ENCODE measurements around the gene FCRL2. TPM values are rescaled to one million over a fixed set of nuclear protein-coding genes. Genes with fewer than 3 reads are reported as not detected.

FCRL2 gene
- polyA plus RNA-seq, 3 donors: 0.11 TPM; not detected in 2

Other genes with a start within 250 kb of the FCRL2 start
- under 1 TPM; 0.05 to 0.13 (median 0.09) TPM for gene FCRL5, start 224.6 kb downstream of the FCRL2 start, polyA plus RNA-seq (ENCODE audit: insufficient read length in 3 of 3)
- gene FCRL4, start 179.0 kb downstream of the FCRL2 start, polyA plus RNA-seq (ENCODE audit: insufficient read length in 3 of 3): not detected
- gene FCRL3, start 76.4 kb downstream of the FCRL2 start, polyA plus RNA-seq (ENCODE audit: insufficient read length in 3 of 3): under 1 TPM in 1 of 3 donors, not detected in 2; 0.16 TPM
- under 1 TPM; 0.09 to 0.15 (median 0.12) TPM for gene FCRL1, start 43.0 kb upstream of the FCRL2 start, polyA plus RNA-seq (ENCODE audit: insufficient read length in 3 of 3)
- not detected for gene CD5L, start 64.7 kb upstream of the FCRL2 start, polyA plus RNA-seq (ENCODE audit: insufficient read length in 3 of 3)
- gene KIRREL1, start 216.5 kb upstream of the FCRL2 start, polyA plus RNA-seq (ENCODE audit: insufficient read length in 3 of 3): 100 to 1,000 TPM; 185 to 203 (median 200) TPM

Measured in renal pelvis (tissue), 3 donors.